Fibroblast of villous mesenchyme (primary cell): ENCODE measurements around the gene CCDC137. TPM values are rescaled to one million over a fixed set of nuclear protein-coding genes. Genes with fewer than 3 reads are reported as not detected.

Source experiments
- DNase-seq: peaks from one replicate; pipeline ENCODE4 v3.0.0-alpha.2; 2010; ENCODE audit warnings: low read depth
- H3K4me3 ChIP-seq: 2 replicates; pipeline ENCODE4 v1.5.1; 2011; ENCODE audit warnings: low read depth, mild to moderate bottlenecking, low read length
- CTCF ChIP-seq: IDR thresholded peaks from 2 replicates; pipeline ENCODE4 v1.5.1; 2012; ENCODE audit warnings: low read depth, mild to moderate bottlenecking, low read length; ENCODE audit not compliant: insufficient read depth
- total RNA-seq: library from RNA; depleted of rRNA; stranded (reverse); fragments of >200 nt; gene quantifications from 2 replicates; pipeline ENCODE4 v1.2.3, GENCODE V29; 2012

The CCDC137 gene
- total RNA-seq, 1 donor: 7.8 TPM

GRCh38 chr17:81711814-81712467, 45.4 kb downstream of the CCDC137 start, which contains the start of gene SLC25A10:
TSS of gene SLC25A10 (plus strand) at chr17:81712284. CDS start at chr17:81712427, 143 bp downstream.
- peak; percentile 68 for DNase-seq
- H3K4me3 ChIP-seq: peak within 1 kb of the TSS; percentile 66
- TF ChIP-seq CTCF: no peak

- TF ChIP-seq CTCF: peak; percentile 2
- H3K4me3 ChIP-seq: peak overlapping the region; percentile 66
- no peak for DNase-seq
Measured at GRCh38 chr17:81712468-81713003, 46.0 kb downstream of the CCDC137 start.

GRCh38 chr17:81713004-81713555, 46.5 kb downstream of the CCDC137 start:
- H3K4me3 ChIP-seq: peak overlapping the region; percentile 66
- DNase-seq: no peak
- no peak for TF ChIP-seq CTCF

- DNase-seq: no peak
- H3K4me3 ChIP-seq: no peak overlapping the region
- TF ChIP-seq CTCF: no peak
Measured at GRCh38 chr17:81713556-81714411, 47.2 kb downstream of the CCDC137 start.

GRCh38 chr17:81714412-81715106, 48.0 kb downstream of the CCDC137 start:
- H3K4me3 ChIP-seq: no peak overlapping the region
- no peak for TF ChIP-seq CTCF
- no peak for DNase-seq

DNA sequence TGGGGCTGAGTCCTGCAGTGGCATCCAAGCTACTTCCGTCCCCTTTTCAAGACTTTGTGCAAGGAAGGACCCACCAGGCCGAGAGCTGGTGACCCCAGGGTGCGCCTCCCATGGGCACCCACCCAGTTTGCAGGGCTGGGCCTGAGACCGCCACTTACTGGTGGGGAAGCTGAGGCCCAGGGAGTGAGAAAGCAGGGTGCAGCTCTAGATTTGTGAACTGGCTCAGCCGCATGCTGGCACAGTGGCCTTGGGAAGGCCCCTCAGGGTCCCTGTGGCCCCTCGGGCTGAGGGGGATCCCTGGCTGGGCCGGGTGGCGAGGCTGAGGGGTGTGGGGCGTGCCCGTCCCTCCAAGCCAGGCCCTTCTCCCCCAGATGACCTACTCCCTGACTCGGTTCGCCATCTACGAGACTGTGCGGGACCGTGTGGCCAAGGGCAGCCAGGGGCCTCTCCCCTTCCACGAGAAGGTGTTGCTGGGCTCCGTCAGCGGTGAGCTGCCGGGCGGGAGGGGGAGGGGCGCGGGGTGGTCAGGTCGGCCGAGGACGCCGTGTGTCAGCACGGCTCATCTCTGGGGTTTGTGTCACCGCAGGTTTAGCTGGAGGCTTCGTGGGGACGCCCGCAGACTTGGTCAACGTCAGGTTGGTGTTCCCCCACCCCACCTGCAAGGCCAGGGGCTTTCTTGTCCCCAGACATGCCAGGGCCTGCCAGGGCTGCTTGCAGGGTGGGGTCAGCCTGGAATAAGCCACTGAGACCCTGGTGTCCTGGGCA, 48.8 kb downstream of the CCDC137 start:
- no peak overlapping the region for H3K4me3 ChIP-seq
- no peak for TF ChIP-seq CTCF
- DNase-seq: no peak
